Activated T-cell treated with anti-CD3 and anti-CD28 coated beads for 4 hours (primary cell): ENCODE measurements around the gene KCND2.
"Not testable (repeated sequence)": the region's sequence is repeated elsewhere in the genome, so short reads cannot be mapped to it uniquely, and the experiment has no call there.

Experiments
- DNase-seq: peaks from one replicate; pipeline ENCODE4 v3.0.0-alpha.2; 2020

Gene KCND2

GRCh38 chr7:120272701-120273475 lies at the start of gene KCND2:
KCND2 (plus strand) TSS chr7:120273175.
- DNase-seq = no peak

GRCh38 chr7:120226188-120226587 lies 46.8 kb upstream of the KCND2 start:
- no peak for DNase-seq

DNA sequence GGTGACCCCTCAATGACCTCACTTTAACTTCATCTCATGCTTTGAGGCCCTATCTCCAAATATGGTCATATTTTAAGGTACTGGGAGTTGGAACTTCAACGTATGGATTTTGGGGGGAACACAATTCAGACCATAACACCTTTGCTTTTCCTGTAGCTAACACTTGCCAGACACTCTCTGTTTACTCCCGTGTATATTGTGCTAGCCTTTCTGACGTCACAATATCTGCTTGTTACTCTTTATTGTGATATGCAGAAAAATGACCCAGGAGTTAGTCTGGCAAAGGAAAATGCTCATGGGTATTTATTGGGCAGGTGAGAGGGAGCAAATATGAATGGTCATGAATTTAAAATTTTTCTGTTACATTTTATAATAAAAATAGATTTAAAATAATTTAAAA lies 45.7 kb upstream of the KCND2 start:
- no peak for DNase-seq

DNA sequence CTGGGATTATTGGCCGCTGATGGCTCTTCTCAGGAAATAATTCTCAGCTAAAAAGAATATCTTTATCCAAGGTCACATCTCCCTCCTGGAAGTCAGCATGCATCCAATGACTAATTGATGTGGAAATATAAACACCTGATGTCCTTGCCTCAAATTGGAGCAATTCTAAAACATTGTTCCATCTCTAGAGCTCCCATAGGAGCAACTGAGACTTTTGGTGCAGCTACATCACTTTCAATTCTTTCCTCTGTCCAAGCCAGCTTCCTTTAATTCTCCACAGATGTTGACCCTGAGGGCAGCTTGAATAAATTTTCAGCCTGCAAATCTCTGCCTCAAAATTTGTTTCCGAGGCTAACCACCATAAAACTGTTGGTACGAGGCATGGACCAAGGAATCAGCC lies 43.9 kb upstream of the KCND2 start:
- DNase-seq = no peak

- no peak for DNase-seq
Measured at GRCh38 chr7:120233338-120233737, 39.6 kb upstream of the KCND2 start.

DNA sequence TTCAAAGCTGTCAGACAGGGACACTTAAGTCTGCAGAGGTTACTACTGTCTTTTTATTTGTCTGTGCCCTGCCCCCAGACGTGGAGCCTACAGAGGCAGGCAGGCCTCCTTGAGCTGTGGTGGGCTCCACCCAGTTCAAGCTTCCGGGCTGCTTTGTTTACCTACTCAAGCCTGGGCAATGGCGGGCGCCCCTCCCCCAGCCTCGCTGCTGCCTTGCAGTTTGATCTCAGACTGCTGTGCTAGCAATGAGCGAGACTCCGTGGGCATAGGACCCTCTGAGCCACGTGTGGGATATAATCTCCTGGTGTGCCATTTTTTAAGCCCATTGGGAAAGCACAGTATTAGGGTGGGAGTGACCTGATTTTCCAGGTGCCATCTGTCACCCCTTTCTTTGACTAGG lies 32.6 kb upstream of the KCND2 start:
- not testable (repeated sequence) for DNase-seq

GRCh38 chr7:120241973-120242372 lies 31.0 kb upstream of the KCND2 start:
- DNase-seq = no peak

GRCh38 chr7:120254845-120255244 lies 18.1 kb upstream of the KCND2 start:
- no peak for DNase-seq

DNA sequence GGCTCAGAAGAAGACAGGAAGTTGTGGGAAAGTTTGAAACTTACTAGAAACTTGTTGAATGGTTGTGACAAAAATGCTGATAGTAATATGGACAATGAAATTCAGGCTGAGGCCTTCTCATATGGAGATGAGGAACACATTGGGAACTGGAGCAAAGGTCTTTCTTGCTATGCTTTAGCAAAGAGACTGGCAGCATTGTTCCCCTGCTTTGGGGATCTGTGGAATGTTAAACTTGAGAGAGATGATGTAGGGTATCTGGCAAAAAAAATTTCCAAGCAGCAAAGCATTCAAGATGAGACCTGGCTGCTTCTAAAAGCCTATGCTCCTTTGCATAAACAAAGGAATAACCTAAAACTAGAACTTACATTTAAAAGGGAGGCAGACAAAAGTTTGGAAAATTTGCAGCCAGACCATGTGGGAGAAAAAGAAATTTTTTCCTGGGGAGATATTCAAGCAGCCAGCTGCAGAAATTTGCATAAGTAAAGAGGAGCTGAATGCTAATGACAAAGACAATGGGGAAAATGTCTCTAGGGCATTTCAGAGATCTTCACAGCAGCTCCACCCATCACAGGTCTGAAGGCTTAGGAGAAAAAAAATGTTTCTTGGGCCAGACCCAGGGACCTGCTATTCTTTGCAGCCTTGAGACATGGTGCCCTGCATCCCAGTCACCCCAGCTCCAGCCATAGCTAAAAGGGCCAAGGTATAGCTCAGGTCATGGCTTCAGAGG lies 16.5 kb upstream of the KCND2 start:
- no peak for DNase-seq

- no peak for DNase-seq
Measured at GRCh38 chr7:120259386-120259785, 13.6 kb upstream of the KCND2 start.

GRCh38 chr7:120260111-120260510 lies 12.9 kb upstream of the KCND2 start:
- no peak for DNase-seq

DNA sequence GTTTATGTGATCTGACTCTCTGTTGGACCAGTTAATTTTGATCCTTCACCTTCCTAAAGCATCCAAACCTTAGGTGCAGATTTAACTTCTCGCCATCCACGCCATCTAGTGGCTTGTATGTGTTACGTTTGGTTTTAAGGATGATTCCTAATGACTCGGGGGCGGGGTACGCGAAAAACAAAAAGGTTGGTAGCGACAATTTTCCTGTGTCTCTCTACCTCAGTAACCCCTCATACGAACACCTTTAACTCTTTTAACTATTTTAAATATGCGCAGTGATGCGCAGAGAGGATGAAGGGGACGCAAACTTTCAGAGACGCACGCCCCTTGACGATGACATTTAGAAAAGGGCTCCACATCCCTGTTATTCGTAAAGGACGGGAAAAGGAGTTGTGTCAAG lies 714 bp upstream of the KCND2 start:
- DNase-seq = no peak

- no peak for DNase-seq
Measured at GRCh38 chr7:120273476-120273975, 551 bp downstream of the KCND2 start.

DNA sequence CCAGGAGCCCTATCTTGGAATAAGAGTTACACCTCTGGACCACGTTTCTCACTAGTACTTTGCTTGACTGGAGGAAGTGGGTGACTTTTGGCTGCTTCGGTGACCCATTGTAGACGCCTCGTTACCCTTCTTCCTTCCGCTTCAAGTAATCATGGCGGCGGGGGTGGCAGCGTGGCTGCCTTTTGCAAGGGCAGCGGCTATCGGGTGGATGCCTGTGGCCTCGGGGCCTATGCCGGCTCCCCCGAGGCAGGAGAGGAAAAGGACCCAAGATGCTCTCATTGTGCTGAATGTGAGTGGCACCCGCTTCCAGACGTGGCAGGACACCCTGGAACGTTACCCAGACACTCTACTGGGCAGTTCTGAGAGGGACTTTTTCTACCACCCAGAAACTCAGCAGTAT lies 1.5 kb downstream of the KCND2 start:
- no peak for DNase-seq

DNA sequence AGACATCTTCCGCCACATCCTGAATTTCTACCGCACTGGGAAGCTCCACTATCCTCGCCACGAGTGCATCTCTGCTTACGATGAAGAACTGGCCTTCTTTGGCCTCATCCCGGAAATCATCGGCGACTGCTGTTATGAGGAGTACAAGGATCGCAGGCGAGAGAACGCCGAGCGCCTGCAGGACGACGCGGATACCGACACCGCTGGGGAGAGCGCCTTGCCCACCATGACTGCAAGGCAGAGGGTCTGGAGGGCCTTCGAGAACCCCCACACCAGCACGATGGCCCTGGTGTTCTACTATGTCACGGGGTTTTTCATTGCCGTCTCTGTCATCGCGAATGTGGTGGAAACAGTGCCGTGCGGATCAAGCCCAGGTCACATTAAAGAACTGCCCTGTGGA lies 1.9 kb downstream of the KCND2 start:
- no peak for DNase-seq

- no peak for DNase-seq
Measured at GRCh38 chr7:120276720-120277119, 3.7 kb downstream of the KCND2 start.

DNA sequence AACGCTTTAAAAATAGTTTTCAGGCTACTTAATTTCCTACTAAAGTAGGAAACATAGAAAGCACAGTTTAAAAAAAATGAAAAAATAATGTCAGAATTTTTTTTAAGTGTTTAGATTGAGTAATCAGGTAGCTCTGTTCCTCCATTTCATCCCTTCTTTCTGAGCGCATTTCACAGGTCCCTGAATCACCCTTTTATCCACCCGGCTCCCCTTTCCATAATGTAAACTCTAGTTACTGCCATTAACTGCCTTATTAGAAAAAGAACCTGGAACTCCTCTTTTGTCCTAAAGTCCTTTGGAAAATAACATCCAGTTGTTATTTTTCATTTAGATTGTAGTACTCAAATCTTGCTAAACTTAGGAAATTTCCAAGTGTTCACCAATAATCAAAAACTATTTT lies 5.8 kb downstream of the KCND2 start:
- DNase-seq = no peak

GRCh38 chr7:120280743-120281142 lies 7.8 kb downstream of the KCND2 start:
- DNase-seq = no peak

- DNase-seq = no peak
Measured at GRCh38 chr7:120293027-120293426, 20.1 kb downstream of the KCND2 start.

GRCh38 chr7:120302190-120302589 lies 29.2 kb downstream of the KCND2 start:
- DNase-seq = no peak

GRCh38 chr7:120303105-120303504 lies 30.1 kb downstream of the KCND2 start:
- DNase-seq = no peak

DNA sequence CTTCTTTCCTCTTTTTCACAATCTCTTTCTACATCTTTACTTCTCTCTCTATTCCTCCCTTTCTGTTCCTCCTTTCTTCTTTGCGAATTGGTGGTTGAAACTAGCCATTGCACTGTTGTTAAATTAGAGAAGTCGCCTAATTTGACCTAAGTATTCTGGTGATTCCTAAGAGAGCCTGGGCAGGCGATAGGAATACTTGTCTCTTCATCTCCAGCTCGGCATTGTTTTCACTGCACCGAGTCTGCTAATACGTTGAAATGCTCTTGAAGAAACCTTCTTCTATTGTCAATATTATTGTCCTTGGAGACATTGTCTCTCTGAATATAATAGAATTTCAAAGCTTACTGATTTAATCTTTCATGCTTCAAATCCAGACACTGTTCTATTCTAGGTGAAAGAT lies 31.7 kb downstream of the KCND2 start:
- no peak for DNase-seq

- DNase-seq = no peak
Measured at GRCh38 chr7:120307991-120308545, 35.1 kb downstream of the KCND2 start.
